Skeletal muscle satellite cell (primary cell): Measurements from ENCODE around the gene SLC4A4.

Source experiments
- H3K27me3 ChIP-seq: 2 replicates; pipeline ENCODE4 v1.7.0; 2013; ENCODE audit warnings: low read length; ENCODE audit not compliant: control insufficient read depth, insufficient read depth
- H3K36me3 ChIP-seq: 2 replicates; pipeline ENCODE4 v1.7.0; 2013; ENCODE audit warnings: mild to moderate bottlenecking, control low read depth, low read length; ENCODE audit not compliant: insufficient read depth
- H3K4me1 ChIP-seq: 2 replicates; pipeline ENCODE4 v1.7.0; 2013; ENCODE audit warnings: low read length; ENCODE audit not compliant: control insufficient read depth, insufficient read depth
- H3K4me2 ChIP-seq: 2 replicates; pipeline ENCODE4 v1.7.0; 2013; ENCODE audit warnings: mild to moderate bottlenecking, low read length
- H3K4me3 ChIP-seq: 2 replicates; pipeline ENCODE4 v1.7.0; 2013; ENCODE audit warnings: low read length
- H3K9ac ChIP-seq: 2 replicates; pipeline ENCODE4 v1.7.0; 2013; ENCODE audit warnings: mild to moderate bottlenecking, low read depth, low read length, moderate library complexity
- H3K9me3 ChIP-seq: replicated peaks from 2 replicates; pipeline ENCODE4 v1.7.0; 2013; ENCODE audit warnings: mild to moderate bottlenecking, control low read depth, low read length

Gene SLC4A4

GRCh38 chr4:71586087-71586763, 247.4 kb downstream of the SLC4A4 start:
- Histone ChIP-seq H3K9me3 (no peaks in the 10 kb centered on the region), H3K9ac (no peak overlapping the region), H3K4me1 (no peaks in the 10 kb centered on the region), H3K4me2 (no peak overlapping the region), H3K27me3 (no peaks in the 10 kb centered on the region), H3K36me3 (no peaks in the 10 kb centered on the region), H3K4me3 (no peak overlapping the region)

- no peak overlapping the region for H3K4me2 ChIP-seq
- H3K4me3 ChIP-seq, result no peak overlapping the region
- no peaks in the 10 kb centered on the region for H3K27me3 ChIP-seq
- H3K9me3 ChIP-seq, result no peaks in the 10 kb centered on the region
- H3K36me3 ChIP-seq, result no peaks in the 10 kb centered on the region
- H3K4me1 ChIP-seq, result no peaks in the 10 kb centered on the region
- H3K9ac ChIP-seq, result no peak overlapping the region
Measured at GRCh38 chr4:71587995-71588394, 249.2 kb downstream of the SLC4A4 start.

GRCh38 chr4:71592793-71593192, 254.0 kb downstream of the SLC4A4 start:
- Histone ChIP-seq H3K4me1 (no peaks in the 10 kb centered on the region), H3K4me2 (no peak overlapping the region), H3K27me3 (peaks cover 1% of the 10 kb centered on the region), H3K36me3 (no peaks in the 10 kb centered on the region), H3K9me3 (no peaks in the 10 kb centered on the region), H3K9ac (no peak overlapping the region), H3K4me3 (no peak overlapping the region)

- Histone ChIP-seq H3K36me3 (no peaks in the 10 kb centered on the region), H3K9ac (no peak overlapping the region)
Measured at GRCh38 chr4:71593311-71593710, 254.5 kb downstream of the SLC4A4 start.

GRCh38 chr4:71595576-71596108, 256.8 kb downstream of the SLC4A4 start:
- no peaks in the 10 kb centered on the region for H3K9me3 ChIP-seq
- H3K4me2 ChIP-seq, result no peak overlapping the region
- H3K9ac ChIP-seq, result no peak overlapping the region
- H3K27me3 ChIP-seq, result peaks cover 2% of the 10 kb centered on the region
- H3K4me1 ChIP-seq, result no peaks in the 10 kb centered on the region
- no peaks in the 10 kb centered on the region for H3K36me3 ChIP-seq
- H3K4me3 ChIP-seq, result no peak overlapping the region

More at GRCh38 chr4:71593311-71593710, 254.5 kb downstream of the SLC4A4 start:
- no peak overlapping the region for H3K4me2 ChIP-seq
- H3K27me3 ChIP-seq, result peaks cover 2% of the 10 kb centered on the region
- H3K4me1 ChIP-seq, result no peaks in the 10 kb centered on the region
- no peak overlapping the region for H3K4me3 ChIP-seq
- no peaks in the 10 kb centered on the region for H3K9me3 ChIP-seq

- Histone ChIP-seq H3K4me3 (no peak overlapping the region), H3K9ac (no peak overlapping the region), H3K36me3 (no peaks in the 10 kb centered on the region), H3K4me2 (no peak overlapping the region), H3K4me1 (no peaks in the 10 kb centered on the region), H3K27me3 (peaks cover 2% of the 10 kb centered on the region), H3K9me3 (no peaks in the 10 kb centered on the region)
Measured at GRCh38 chr4:71599578-71599977, 260.8 kb downstream of the SLC4A4 start.

GRCh38 chr4:71602289-71602900, 263.6 kb downstream of the SLC4A4 start:
- Histone ChIP-seq H3K9ac (no peak overlapping the region), H3K4me2 (no peak overlapping the region), H3K9me3 (no peaks in the 10 kb centered on the region), H3K4me3 (no peak overlapping the region), H3K4me1 (no peaks in the 10 kb centered on the region), H3K27me3 (peaks cover 2% of the 10 kb centered on the region), H3K36me3 (no peaks in the 10 kb centered on the region)

- Histone ChIP-seq H3K27me3 (no peaks in the 10 kb centered on the region), H3K4me2 (no peak overlapping the region), H3K4me1 (peaks cover 2% of the 10 kb centered on the region)
Measured at GRCh38 chr4:71604785-71605184, 266.0 kb downstream of the SLC4A4 start.

GRCh38 chr4:71607109-71607508, 268.3 kb downstream of the SLC4A4 start:
- no peak overlapping the region for H3K4me3 ChIP-seq
- peaks cover 2% of the 10 kb centered on the region for H3K4me1 ChIP-seq
- H3K9me3 ChIP-seq, result no peaks in the 10 kb centered on the region
- H3K9ac ChIP-seq, result no peak overlapping the region
- H3K4me2 ChIP-seq, result no peak overlapping the region
- H3K36me3 ChIP-seq, result no peaks in the 10 kb centered on the region
- no peaks in the 10 kb centered on the region for H3K27me3 ChIP-seq

More at GRCh38 chr4:71604785-71605184, 266.0 kb downstream of the SLC4A4 start:
- no peak overlapping the region for H3K9ac ChIP-seq
- H3K36me3 ChIP-seq, result no peaks in the 10 kb centered on the region
- no peaks in the 10 kb centered on the region for H3K9me3 ChIP-seq
- H3K4me3 ChIP-seq, result no peak overlapping the region

GRCh38 chr4:71607780-71608677, 269.2 kb downstream of the SLC4A4 start:
- no peaks in the 10 kb centered on the region for H3K27me3 ChIP-seq
- no peaks in the 10 kb centered on the region for H3K36me3 ChIP-seq

GRCh38 chr4:71608678-71609071, 269.9 kb downstream of the SLC4A4 start:
- H3K4me1 ChIP-seq, result peaks cover 2% of the 10 kb centered on the region

More at GRCh38 chr4:71607780-71608677, 269.2 kb downstream of the SLC4A4 start:
- Histone ChIP-seq H3K4me2 (peak overlapping the region; percentile 52), H3K9me3 (no peaks in the 10 kb centered on the region), H3K4me1 (peaks cover 2% of the 10 kb centered on the region), H3K4me3 (no peak overlapping the region), H3K9ac (no peak overlapping the region)

More at GRCh38 chr4:71608678-71609071, 269.9 kb downstream of the SLC4A4 start:
- Histone ChIP-seq H3K4me2 (peak overlapping the region; percentile 52), H3K27me3 (no peaks in the 10 kb centered on the region), H3K9ac (no peak overlapping the region), H3K9me3 (no peaks in the 10 kb centered on the region), H3K4me3 (no peak overlapping the region), H3K36me3 (no peaks in the 10 kb centered on the region)
